ENCODE measurements around the gene CD200R1.

DNA sequence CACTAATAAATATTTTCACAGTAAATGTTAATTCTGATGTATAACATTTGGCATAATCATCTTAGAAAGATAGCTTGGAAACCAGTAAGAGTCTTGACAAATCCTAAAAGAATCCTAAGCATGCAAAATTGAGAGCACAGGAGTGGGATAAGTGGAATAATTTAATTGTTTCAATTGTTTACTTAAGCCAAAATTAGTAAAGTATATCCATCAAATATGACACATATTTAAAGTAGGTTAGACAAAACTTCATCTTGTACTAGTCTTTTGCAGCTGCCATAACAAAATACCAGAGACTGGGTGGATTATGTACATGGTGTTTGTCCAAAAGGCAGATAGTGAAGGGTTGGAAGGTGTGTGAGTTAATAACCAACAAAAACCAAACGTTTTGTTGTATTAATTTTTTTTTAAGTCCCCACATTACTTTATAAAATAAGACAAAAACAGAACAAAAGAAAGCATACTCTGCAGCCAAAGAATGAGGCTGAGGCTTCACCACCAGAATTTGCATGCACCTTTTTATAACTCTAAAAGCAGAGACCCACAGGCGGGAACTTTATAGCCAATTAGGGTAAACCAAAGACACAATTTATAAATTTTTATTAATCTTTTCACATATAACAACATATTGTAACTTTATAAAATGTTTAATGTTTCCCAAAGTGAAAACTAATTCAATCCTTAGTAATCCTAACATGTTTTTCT lies 86.4 kb downstream of the CD200R1 start:
- TF ChIP-seq, protein P1, sequence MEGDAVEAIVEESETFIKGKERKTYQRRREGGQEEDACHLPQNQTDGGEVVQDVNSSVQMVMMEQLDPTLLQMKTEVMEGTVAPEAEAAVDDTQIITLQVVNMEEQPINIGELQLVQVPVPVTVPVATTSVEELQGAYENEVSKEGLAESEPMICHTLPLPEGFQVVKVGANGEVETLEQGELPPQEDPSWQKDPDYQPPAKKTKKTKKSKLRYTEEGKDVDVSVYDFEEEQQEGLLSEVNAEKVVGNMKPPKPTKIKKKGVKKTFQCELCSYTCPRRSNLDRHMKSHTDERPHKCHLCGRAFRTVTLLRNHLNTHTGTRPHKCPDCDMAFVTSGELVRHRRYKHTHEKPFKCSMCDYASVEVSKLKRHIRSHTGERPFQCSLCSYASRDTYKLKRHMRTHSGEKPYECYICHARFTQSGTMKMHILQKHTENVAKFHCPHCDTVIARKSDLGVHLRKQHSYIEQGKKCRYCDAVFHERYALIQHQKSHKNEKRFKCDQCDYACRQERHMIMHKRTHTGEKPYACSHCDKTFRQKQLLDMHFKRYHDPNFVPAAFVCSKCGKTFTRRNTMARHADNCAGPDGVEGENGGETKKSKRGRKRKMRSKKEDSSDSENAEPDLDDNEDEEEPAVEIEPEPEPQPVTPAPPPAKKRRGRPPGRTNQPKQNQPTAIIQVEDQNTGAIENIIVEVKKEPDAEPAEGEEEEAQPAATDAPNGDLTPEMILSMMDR (IDR thresholded peaks at IDR 0.05; ENCODE audit: low read length), result no peak
- TF ChIP-seq EZH2 (IDR thresholded peaks at IDR 0.05; ENCODE audit: borderline replicate concordance, low read length), result no peak
